ENCODE data around the gene BAZ2B. TPM values are rescaled to one million over a fixed set of nuclear protein-coding genes. Genes with fewer than 3 reads are reported as not detected.
A peak's percentile ranks its signal among the peaks of the same experiment; 100 is the strongest.

Gene BAZ2B
- total and polyA plus RNA-seq, 9 of the 15 experiments (the other 6 are each of a cell fraction or from before 2014, with no cell fraction given), result 7.5 to 38.6 (median 19.8) TPM

DNA sequence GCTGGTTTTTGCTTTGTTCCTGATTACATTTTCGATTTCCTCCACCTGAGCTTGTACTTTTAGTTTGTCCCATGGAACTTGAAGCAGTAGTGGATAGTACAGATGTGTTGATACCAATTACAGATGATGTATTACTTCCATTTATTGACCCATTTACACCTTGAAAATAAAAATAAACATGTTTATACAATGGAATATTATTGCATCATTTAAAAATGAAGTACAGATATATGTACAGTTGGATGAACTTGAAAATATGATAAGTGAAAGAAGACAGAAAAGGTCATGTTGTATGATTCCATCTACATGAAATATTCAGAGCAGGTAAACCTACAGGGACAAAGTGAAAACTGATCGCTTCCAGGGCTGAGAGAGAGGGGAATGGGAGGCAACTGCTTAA is 169.5 kb downstream of the BAZ2B start:
- POLR2A ChIA-PET, result interaction anchor here (1.1 kb wide), 1 partner anchor 19 kb away, joined by 3 read pairs; no protein-coding TSS in a partner anchor
- WGBS (ENCODE audit: insufficient coverage, low coverage, missing lambda C conversion rate), result 65% methylated on average over 2 of the region's 2 CpGs
- intact Hi-C loops (cut with micrococcal nuclease), result loop anchor here (5.0 kb wide), 1 partner anchor 265 kb away; the partner anchor contains the start of gene MARCHF7
- TF ChIP-seq CEBPG (CRISPR knock-in tag; IDR thresholded peaks at IDR 0.05) (no peak), CEBPG (tag; conservative IDR thresholded peaks at IDR 0.05 in 1 of 2, IDR thresholded peaks at IDR 0.05 in 1 of 2) (peak; percentile 33 to 83; a peak in 2 of 4 replicates), CBX3 (IDR thresholded peaks at IDR 0.05; ENCODE audit: borderline replicate concordance in 1 of 2, low read length in 2 of 2) (no peak), MCM2 (IDR thresholded peaks at IDR 0.05; ENCODE audit: low read depth) (no peak), CEBPB (tag; IDR thresholded peaks at IDR 0.05) (0 out of 2 replicates have a peak, but pooled peaks have one; percentile 58), ZNF609 (CRISPR knock-in tag; IDR thresholded peaks at IDR 0.05; ENCODE audit: borderline replicate concordance) (no peak), ZSCAN32 (CRISPR knock-in tag; IDR thresholded peaks at IDR 0.05) (0 out of 2 replicates have a peak, but pooled peaks have one; percentile 69), ZNF23 (CRISPR knock-in tag; IDR thresholded peaks at IDR 0.05) (no peak), MLX (CRISPR knock-in tag; conservative IDR thresholded peaks at IDR 0.05) (no peak), BCL6 (CRISPR knock-in tag; IDR thresholded peaks at IDR 0.05) (no peak), JUN (IDR thresholded peaks at IDR 0.05; ENCODE audit: borderline replicate concordance, low read depth, low read length) (no peak), JUN (CRISPR knock-in tag; IDR thresholded peaks at IDR 0.05; ENCODE audit: borderline replicate concordance) (no peak)
- TF ChIP-seq, protein P1, sequence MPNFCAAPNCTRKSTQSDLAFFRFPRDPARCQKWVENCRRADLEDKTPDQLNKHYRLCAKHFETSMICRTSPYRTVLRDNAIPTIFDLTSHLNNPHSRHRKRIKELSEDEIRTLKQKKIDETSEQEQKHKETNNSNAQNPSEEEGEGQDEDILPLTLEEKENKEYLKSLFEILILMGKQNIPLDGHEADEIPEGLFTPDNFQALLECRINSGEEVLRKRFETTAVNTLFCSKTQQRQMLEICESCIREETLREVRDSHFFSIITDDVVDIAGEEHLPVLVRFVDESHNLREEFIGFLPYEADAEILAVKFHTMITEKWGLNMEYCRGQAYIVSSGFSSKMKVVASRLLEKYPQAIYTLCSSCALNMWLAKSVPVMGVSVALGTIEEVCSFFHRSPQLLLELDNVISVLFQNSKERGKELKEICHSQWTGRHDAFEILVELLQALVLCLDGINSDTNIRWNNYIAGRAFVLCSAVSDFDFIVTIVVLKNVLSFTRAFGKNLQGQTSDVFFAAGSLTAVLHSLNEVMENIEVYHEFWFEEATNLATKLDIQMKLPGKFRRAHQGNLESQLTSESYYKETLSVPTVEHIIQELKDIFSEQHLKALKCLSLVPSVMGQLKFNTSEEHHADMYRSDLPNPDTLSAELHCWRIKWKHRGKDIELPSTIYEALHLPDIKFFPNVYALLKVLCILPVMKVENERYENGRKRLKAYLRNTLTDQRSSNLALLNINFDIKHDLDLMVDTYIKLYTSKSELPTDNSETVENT (CRISPR knock-in tag; IDR thresholded peaks at IDR 0.05), result no peak
- TF ChIP-seq, protein P2, sequence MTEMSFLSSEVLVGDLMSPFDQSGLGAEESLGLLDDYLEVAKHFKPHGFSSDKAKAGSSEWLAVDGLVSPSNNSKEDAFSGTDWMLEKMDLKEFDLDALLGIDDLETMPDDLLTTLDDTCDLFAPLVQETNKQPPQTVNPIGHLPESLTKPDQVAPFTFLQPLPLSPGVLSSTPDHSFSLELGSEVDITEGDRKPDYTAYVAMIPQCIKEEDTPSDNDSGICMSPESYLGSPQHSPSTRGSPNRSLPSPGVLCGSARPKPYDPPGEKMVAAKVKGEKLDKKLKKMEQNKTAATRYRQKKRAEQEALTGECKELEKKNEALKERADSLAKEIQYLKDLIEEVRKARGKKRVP (CRISPR knock-in tag; IDR thresholded peaks at IDR 0.05), result 0 out of 2 replicates have a peak, but pooled peaks have one; percentile 46

More for the DNA sequence above, 169.5 kb downstream of the BAZ2B start:
- no peak overlapping the region for H3K27ac ChIP-seq (ENCODE audit: extremely low read depth, low read depth, low read length)
- H3K27me3 ChIP-seq (ENCODE audit: control insufficient read depth in 2 of 2, insufficient read depth in 2 of 2, low read length in 2 of 2), result no peaks in the 10 kb centered on the region
- no peak for FAIRE-seq
- DNase-seq (ENCODE audit: extremely low read depth in 1 of 4, low spot score in 3 of 4), result no peak
- no peak for ATAC-seq
- no peak overlapping the region for H3K9ac ChIP-seq (ENCODE audit: insufficient read depth in 1 of 2, low read depth in 2 of 2, low read length in 2 of 2)
- BruUV-seq (replicated peaks), result no TSS peak
- CTCF ChIA-PET (ENCODE audit: low intra/inter-chr PET ratio), result no interaction called here
- no peaks in the 10 kb centered on the region for H4K20me1 ChIP-seq (replicated peaks; ENCODE audit: control insufficient read depth, insufficient read depth, low read length)
- H3K36me3 ChIP-seq (ENCODE audit: control insufficient read depth, insufficient read depth, low read length), result peaks cover 2% of the 10 kb centered on the region; the same call in 1 of the 3 replicates
- no peaks in the 10 kb centered on the region for H3K79me2 ChIP-seq (ENCODE audit: control insufficient read depth, insufficient read depth, low read length)
- no peak overlapping the region for H3K4me3 ChIP-seq
- H3K9me3 ChIP-seq (replicated peaks; ENCODE audit: control insufficient read depth, insufficient read depth, low read depth, low read length), result no peaks in the 10 kb centered on the region
- peaks cover 0 to 5% of the 10 kb centered on the region in 2 experiments; a peak in 1 of 5 replicates for H3K4me1 ChIP-seq (replicated peaks in 1 of 2; ENCODE audit: control insufficient read depth in 2 of 2, insufficient read depth in 2 of 2, low read length in 2 of 2)
- no peak overlapping the region for H2AFZ ChIP-seq (ENCODE audit: low read depth, low read length)
- no peak overlapping the region for H3K4me2 ChIP-seq (ENCODE audit: insufficient read depth, low read length)
- H3K9me1 ChIP-seq (ENCODE audit: control insufficient read depth, insufficient read depth, low read length), result no peaks in the 10 kb centered on the region
- in situ Hi-C loops (cut with MboI), result no loop called here

All from K562 (cell line).